HG02763 (cell line): ENCODE measurements around the gene PIK3C2B.

ENCODE experiments used
- ATAC-seq: cut with Tn5 transposase; IDR thresholded peaks from one replicate; pipeline ENCODE4 v1.9.1; 2021; ENCODE audit warnings: mild to moderate bottlenecking, moderate library complexity; ENCODE audit not compliant: unreplicated experiment

PIK3C2B gene

GRCh38 chr1:204461331-204462228, 33.0 kb downstream of the PIK3C2B start:
- no peak for ATAC-seq

GRCh38 chr1:204460346-204460745, 34.3 kb downstream of the PIK3C2B start:
- ATAC-seq: no peak

- no peak for ATAC-seq
Observed at GRCh38 chr1:204459706-204460105, 34.9 kb downstream of the PIK3C2B start.

- ATAC-seq: no peak
Observed at GRCh38 chr1:204457666-204458065, 36.9 kb downstream of the PIK3C2B start.

GRCh38 chr1:204456826-204457442, 37.7 kb downstream of the PIK3C2B start:
- no peak for ATAC-seq

- no peak for ATAC-seq
Observed at GRCh38 chr1:204455831-204456145, 38.8 kb downstream of the PIK3C2B start.

- no peak for ATAC-seq
Observed at GRCh38 chr1:204455063-204455830, 39.4 kb downstream of the PIK3C2B start.

GRCh38 chr1:204454476-204454875, 40.1 kb downstream of the PIK3C2B start:
- ATAC-seq: no peak

- ATAC-seq: peak; percentile 63
Observed at GRCh38 chr1:204453141-204453772, 41.3 kb downstream of the PIK3C2B start.

- ATAC-seq: no peak
Observed at GRCh38 chr1:204451352-204452124, 43.1 kb downstream of the PIK3C2B start.

- ATAC-seq: no peak
Observed at GRCh38 chr1:204450461-204451257, 43.9 kb downstream of the PIK3C2B start.

- ATAC-seq: no peak
Observed at GRCh38 chr1:204449678-204450280, 44.8 kb downstream of the PIK3C2B start.

GRCh38 chr1:204448991-204449677, 45.5 kb downstream of the PIK3C2B start:
- ATAC-seq: no peak

GRCh38 chr1:204448344-204448964, 46.2 kb downstream of the PIK3C2B start:
- no peak for ATAC-seq

- ATAC-seq: no peak
Observed at GRCh38 chr1:204447736-204448135, 46.9 kb downstream of the PIK3C2B start.

GRCh38 chr1:204447190-204447589, 47.4 kb downstream of the PIK3C2B start:
- no peak for ATAC-seq

- peak; percentile 59 for ATAC-seq
Observed at GRCh38 chr1:204446413-204447111, 48.0 kb downstream of the PIK3C2B start.
